ENCODE data around the gene TMEM132C.

DNA sequence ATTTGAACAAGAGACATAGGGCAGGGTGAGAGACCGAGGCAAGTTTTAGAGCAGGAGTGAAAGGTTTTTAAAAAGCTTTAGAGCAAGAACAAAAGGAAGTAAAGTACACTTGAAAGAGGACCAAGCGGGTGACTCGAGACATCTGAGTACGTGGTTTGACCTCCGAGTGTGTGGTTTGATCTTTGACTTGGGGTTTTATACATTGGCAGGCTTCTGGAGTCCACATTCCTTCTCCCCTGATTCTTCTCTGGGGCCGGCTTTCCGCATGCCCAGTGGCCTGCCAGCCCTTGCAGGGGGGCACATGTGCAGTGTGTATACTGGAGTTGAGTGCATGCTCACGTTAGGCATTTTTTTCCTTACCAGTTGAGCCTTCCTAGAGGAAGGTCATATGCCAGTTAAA, 460.5 kb downstream of the TMEM132C start:
- TF ChIP-seq CEBPB (IDR thresholded peaks at IDR 0.05): no peak
- TF ChIP-seq RAD21 (IDR thresholded peaks at IDR 0.05; ENCODE audit: low read depth): no peak
- TF ChIP-seq, protein P1, sequence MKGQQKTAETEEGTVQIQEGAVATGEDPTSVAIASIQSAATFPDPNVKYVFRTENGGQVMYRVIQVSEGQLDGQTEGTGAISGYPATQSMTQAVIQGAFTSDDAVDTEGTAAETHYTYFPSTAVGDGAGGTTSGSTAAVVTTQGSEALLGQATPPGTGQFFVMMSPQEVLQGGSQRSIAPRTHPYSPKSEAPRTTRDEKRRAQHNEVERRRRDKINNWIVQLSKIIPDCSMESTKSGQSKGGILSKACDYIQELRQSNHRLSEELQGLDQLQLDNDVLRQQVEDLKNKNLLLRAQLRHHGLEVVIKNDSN (IDR thresholded peaks at IDR 0.05): no peak
- TF ChIP-seq TCF12 (IDR thresholded peaks at IDR 0.05; ENCODE audit: low read depth): no peak
- TF ChIP-seq MAX (IDR thresholded peaks at IDR 0.05): no peak
- TF ChIP-seq, protein P2, sequence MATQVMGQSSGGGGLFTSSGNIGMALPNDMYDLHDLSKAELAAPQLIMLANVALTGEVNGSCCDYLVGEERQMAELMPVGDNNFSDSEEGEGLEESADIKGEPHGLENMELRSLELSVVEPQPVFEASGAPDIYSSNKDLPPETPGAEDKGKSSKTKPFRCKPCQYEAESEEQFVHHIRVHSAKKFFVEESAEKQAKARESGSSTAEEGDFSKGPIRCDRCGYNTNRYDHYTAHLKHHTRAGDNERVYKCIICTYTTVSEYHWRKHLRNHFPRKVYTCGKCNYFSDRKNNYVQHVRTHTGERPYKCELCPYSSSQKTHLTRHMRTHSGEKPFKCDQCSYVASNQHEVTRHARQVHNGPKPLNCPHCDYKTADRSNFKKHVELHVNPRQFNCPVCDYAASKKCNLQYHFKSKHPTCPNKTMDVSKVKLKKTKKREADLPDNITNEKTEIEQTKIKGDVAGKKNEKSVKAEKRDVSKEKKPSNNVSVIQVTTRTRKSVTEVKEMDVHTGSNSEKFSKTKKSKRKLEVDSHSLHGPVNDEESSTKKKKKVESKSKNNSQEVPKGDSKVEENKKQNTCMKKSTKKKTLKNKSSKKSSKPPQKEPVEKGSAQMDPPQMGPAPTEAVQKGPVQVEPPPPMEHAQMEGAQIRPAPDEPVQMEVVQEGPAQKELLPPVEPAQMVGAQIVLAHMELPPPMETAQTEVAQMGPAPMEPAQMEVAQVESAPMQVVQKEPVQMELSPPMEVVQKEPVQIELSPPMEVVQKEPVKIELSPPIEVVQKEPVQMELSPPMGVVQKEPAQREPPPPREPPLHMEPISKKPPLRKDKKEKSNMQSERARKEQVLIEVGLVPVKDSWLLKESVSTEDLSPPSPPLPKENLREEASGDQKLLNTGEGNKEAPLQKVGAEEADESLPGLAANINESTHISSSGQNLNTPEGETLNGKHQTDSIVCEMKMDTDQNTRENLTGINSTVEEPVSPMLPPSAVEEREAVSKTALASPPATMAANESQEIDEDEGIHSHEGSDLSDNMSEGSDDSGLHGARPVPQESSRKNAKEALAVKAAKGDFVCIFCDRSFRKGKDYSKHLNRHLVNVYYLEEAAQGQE (IDR thresholded peaks at IDR 0.05; ENCODE audit: low read depth): no peak
- TF ChIP-seq TEAD4 (IDR thresholded peaks at IDR 0.05): no peak
- no peak for TF ChIP-seq FOXM1 (IDR thresholded peaks at IDR 0.05; ENCODE audit: borderline replicate concordance, low read depth)

Measured in Ishikawa (cell line).